HEK293 (cell line): Measurements from ENCODE around the gene IKZF1.

Experiments used
- CTCF ChIA-PET: fragments of 350-600 bp; formaldehyde crosslinking; extraction: SDS; loops from one replicate; lab custom pipeline; 2021; ENCODE audit warnings: antibody characterized with exemption; lab: Yijun Ruan, JAX
- POLR2A ChIA-PET: fragments of 300-600 bp; formaldehyde crosslinking; extraction: SDS; loops from one replicate; lab custom pipeline; 2020; ENCODE audit warnings: antibody characterized with exemption, inconsistent platforms; lab: Yijun Ruan, JAX
- H3K27ac ChIP-seq: fragments of 200-500 bp; sonication (Bioruptor generic); 2 replicates; pipeline ENCODE4 v1.5.1; 2014; ENCODE audit warnings: low read depth, low read length, control low read depth, inconsistent platforms; ENCODE audit errors: extremely low read depth
- H3K36me3 ChIP-seq, 2 experiments: fragments of 200-500 bp in 1 of 2; sonication (Bioruptor generic) in 1 of 2; 1 replicate in 1 of 2; 2 replicates in 1 of 2; pipeline ENCODE4 v1.5.1; 2014 to 2017; ENCODE audit warnings: inconsistent platforms in 2 of 2, low read length in 2 of 2; ENCODE audit not compliant: control insufficient read depth in 2 of 2, insufficient read depth in 1 of 2
- H3K4me1 ChIP-seq: fragments of 200-500 bp; sonication (Bioruptor generic); 2 replicates; pipeline ENCODE4 v1.5.1; 2014; ENCODE audit warnings: mild to moderate bottlenecking, low read length, inconsistent platforms; ENCODE audit not compliant: control insufficient read depth, insufficient read depth
- H3K4me3 ChIP-seq: 2 replicates; pipeline ENCODE4 v1.5.1; 2011; ENCODE audit warnings: low read depth, mild to moderate bottlenecking, control low read depth, low read length, moderate library complexity
- H3K9me3 ChIP-seq: fragments of 200-500 bp; sonication (Bioruptor generic); 2 replicates; pipeline ENCODE4 v1.5.1; 2014; ENCODE audit warnings: low read depth, low read length, inconsistent platforms; ENCODE audit not compliant: control insufficient read depth, insufficient read depth
- KLF1 ChIP-seq: fragments of 450-650 bp; formaldehyde crosslinking; IDR thresholded peaks from 2 replicates; pipeline ENCODE4 v1.5.1; 2016; ENCODE audit warnings: missing biosample characterization, missing genetic modification characterization
- PRDM6 ChIP-seq: fragments of 450-650 bp; formaldehyde crosslinking; IDR thresholded peaks from 2 replicates; pipeline ENCODE4 v1.5.1; 2017; ENCODE audit warnings: missing biosample characterization, missing genetic modification characterization
- ZNF112 ChIP-seq: fragments of 450-650 bp; formaldehyde crosslinking; IDR thresholded peaks from 2 replicates; pipeline ENCODE4 v1.5.0; 2017; ENCODE audit warnings: missing biosample characterization, missing genetic modification characterization
- ZNF121 ChIP-seq: fragments of 450-650 bp; formaldehyde crosslinking; IDR thresholded peaks from 2 replicates; pipeline ENCODE4 v1.5.1; 2016; ENCODE audit warnings: missing biosample characterization, missing genetic modification characterization
- ZNF157 ChIP-seq: fragments of 450-650 bp; formaldehyde crosslinking; IDR thresholded peaks from 2 replicates; pipeline ENCODE4 v1.5.1; 2016; ENCODE audit warnings: missing biosample characterization, missing genetic modification characterization
- ZNF311 ChIP-seq: fragments of 450-650 bp; formaldehyde crosslinking; IDR thresholded peaks from 2 replicates; pipeline ENCODE4 v1.5.1; 2017; ENCODE audit warnings: missing biosample characterization, missing genetic modification characterization, borderline replicate concordance
- ZNF350 ChIP-seq: fragments of 450-650 bp; formaldehyde crosslinking; IDR thresholded peaks from 2 replicates; pipeline ENCODE4 v1.5.0; 2017; ENCODE audit warnings: missing biosample characterization, mild to moderate bottlenecking, missing genetic modification characterization
- ZNF449 ChIP-seq: fragments of 450-650 bp; formaldehyde crosslinking; IDR thresholded peaks from 2 replicates; pipeline ENCODE4 v1.5.1; 2017; ENCODE audit warnings: missing biosample characterization, mild to moderate bottlenecking, missing genetic modification characterization, moderate library complexity
- ZNF518A ChIP-seq: fragments of 450-650 bp; formaldehyde crosslinking; conservative IDR thresholded peaks from 2 replicates; pipeline ENCODE4 v1.5.1; 2016; ENCODE audit warnings: low read depth, missing biosample characterization, missing genetic modification characterization
- ZNF530 ChIP-seq: fragments of 450-650 bp; formaldehyde crosslinking; IDR thresholded peaks from 2 replicates; pipeline ENCODE4 v1.5.1; 2016; ENCODE audit warnings: low read depth, missing biosample characterization, missing genetic modification characterization
- ZNF549 ChIP-seq: fragments of 450-650 bp; IDR thresholded peaks from 2 replicates; pipeline ENCODE4 v1.5.1; 2018; ENCODE audit warnings: missing biosample characterization, missing genetic modification characterization, mild to moderate bottlenecking, inconsistent platforms, moderate library complexity

Gene IKZF1

GRCh38 chr7:50393076-50393475 is 88.6 kb downstream of the IKZF1 start:
- Histone ChIP-seq H3K4me1 (no peaks in the 10 kb centered on the region), H3K36me3 (no peaks in the 10 kb centered on the region), H3K9me3 (no peaks in the 10 kb centered on the region), H3K27ac (no peak overlapping the region), H3K4me3 (no peak overlapping the region)
- POLR2A ChIA-PET: no interaction called here
- no peak for TF ChIP-seq ZNF530 (tag by site-specific recombination)
- no peak for TF ChIP-seq ZNF112 (tag by site-specific recombination)
- no peak for TF ChIP-seq ZNF549 (tag by site-specific recombination)
- no peak for TF ChIP-seq ZNF121
- no peak for TF ChIP-seq ZNF518A (tag by site-specific recombination)
- TF ChIP-seq PRDM6 (tag by site-specific recombination): no peak
- TF ChIP-seq ZNF311 (tag by site-specific recombination): no peak
- no peak for TF ChIP-seq ZNF449 (tag by site-specific recombination)
- TF ChIP-seq ZNF350 (tag by site-specific recombination): no peak
- TF ChIP-seq ZNF157: no peak
- CTCF ChIA-PET: no interaction called here

GRCh38 chr7:50393547-50394252 is 89.2 kb downstream of the IKZF1 start:
- no peak for TF ChIP-seq ZNF449 (tag by site-specific recombination)
- peak; percentile 42; the same call in 1 of the 2 replicates for TF ChIP-seq KLF1
- Histone ChIP-seq H3K36me3 (no peaks in the 10 kb centered on the region), H3K27ac (no peak overlapping the region), H3K9me3 (no peaks in the 10 kb centered on the region), H3K4me3 (no peak overlapping the region), H3K4me1 (no peaks in the 10 kb centered on the region)
- ChIA-PET CTCF (interaction anchor here (0.7 kb wide), 1 partner anchor 27 kb away, joined by 3 read pairs; no protein-coding TSS in a partner anchor), POLR2A (no interaction called here)
